Panc1 (cell line): ENCODE data around the gene MED16. TPM values are rescaled to one million over a fixed set of nuclear protein-coding genes. Genes with fewer than 3 reads are reported as not detected.

Experiments
- ATAC-seq: fragments of 200-7000 bp; cut with Tn5 transposase; 2 replicates; pipeline ENCODE4 v1.9.1; 2020; ENCODE audit warnings: mild to moderate bottlenecking, moderate library complexity
- BruUV-seq: library from RNA; stranded (reverse); fragments of 400-500 nt; replicated peaks from 2 replicates; lab custom pipeline; 2021; lab: Mats Ljungman, UMichigan
- CTCF ChIA-PET: fragments of 300-600 bp; sonication (Branson Sonifier 250); formaldehyde crosslinking; loops from one replicate; lab custom pipeline; 2022; ENCODE audit warnings: antibody characterized with exemption; lab: Charles Lee
- POLR2A ChIA-PET: fragments of 300-600 bp; sonication (Branson Sonifier 250); formaldehyde crosslinking; loops from one replicate; lab custom pipeline; 2022; ENCODE audit warnings: antibody characterized with exemption; lab: Charles Lee
- DNase-seq: peaks from one replicate; pipeline ENCODE4 v3.0.0-alpha.2; 2010; ENCODE audit warnings: low read depth, low spot score
- H3K27ac ChIP-seq: 2 replicates; pipeline ENCODE4 v1.5.1; 2011; ENCODE audit warnings: mild to moderate bottlenecking, low read length, inconsistent platforms
- H3K27me3 ChIP-seq: fragments of 200-500 bp; sonication (Bioruptor generic); 2 replicates; pipeline ENCODE4 v1.6.0; 2014; ENCODE audit warnings: low read length, inconsistent platforms; ENCODE audit not compliant: control insufficient read depth, insufficient read depth
- H3K36me3 ChIP-seq: fragments of 200-500 bp; sonication (Bioruptor generic); 2 replicates; pipeline ENCODE4 v1.5.1; 2014; ENCODE audit warnings: inconsistent platforms, mild to moderate bottlenecking, low read length, moderate library complexity; ENCODE audit not compliant: control insufficient read depth, insufficient read depth
- H3K4me1 ChIP-seq: 2 replicates; pipeline ENCODE4 v1.5.1; 2011; ENCODE audit warnings: inconsistent platforms, mild to moderate bottlenecking, low read length, moderate library complexity; ENCODE audit not compliant: control insufficient read depth, insufficient read depth
- H3K4me3 ChIP-seq, 2 experiments: 2 replicates each; pipeline ENCODE4 v1.5.1; 2011 to 2012; ENCODE audit warnings: low read depth in 2 of 2, low read length in 2 of 2, mild to moderate bottlenecking in 2 of 2, inconsistent platforms in 1 of 2, moderate library complexity in 1 of 2
- H3K9me3 ChIP-seq: fragments of 200-500 bp; sonication (Bioruptor generic); 2 replicates; pipeline ENCODE4 v1.5.1; 2014; ENCODE audit warnings: low read depth, mild to moderate bottlenecking, inconsistent platforms, low read length, moderate library complexity; ENCODE audit not compliant: control insufficient read depth, insufficient read depth
- CTCF ChIP-seq: fragments of 450-650 bp; IDR thresholded peaks from 2 replicates; pipeline ENCODE4 v1.5.1; 2017; ENCODE audit warnings: mild to moderate bottlenecking
- POLR2AphosphoS5 ChIP-seq: IDR thresholded peaks from 2 replicates; pipeline ENCODE4 v1.6.1; 2012; ENCODE audit warnings: mild to moderate bottlenecking, low read depth, low read length, moderate library complexity
- REST ChIP-seq, 2 experiments: IDR thresholded peaks; 2 replicates each; pipeline ENCODE4 v1.6.1; 2011 to 2012; ENCODE audit warnings: low read depth in 2 of 2, control low read depth in 1 of 2, low read length in 1 of 2, mild to moderate bottlenecking in 1 of 2, moderate library complexity in 1 of 2; ENCODE audit not compliant: insufficient read depth in 1 of 2
- SIN3A ChIP-seq: IDR thresholded peaks from 2 replicates; pipeline ENCODE4 v1.6.1; 2012; ENCODE audit warnings: low read depth, mild to moderate bottlenecking, low read length, moderate library complexity, borderline replicate concordance; ENCODE audit not compliant: insufficient read depth
- TCF7L2 ChIP-seq: IDR thresholded peaks from 2 replicates; pipeline ENCODE4 v1.6.1; 2011; ENCODE audit warnings: mild to moderate bottlenecking, low read depth, low read length, inconsistent platforms
- in situ Hi-C: cut with HindIII; loops from 2 replicates; pipeline ENCODE4 v1.10.0; 2016; ENCODE audit warnings: low sequenced_read_pairs, low pct_unique_long_range_greater_than_20kb
- intact Hi-C: fragments of 100-400 bp; cut with micrococcal nuclease; formaldehyde crosslinking; loops from one replicate; pipeline ENCODE4 v1.10.0; 2022; ENCODE audit not compliant: unreplicated experiment
- total RNA-seq: library from RNA; stranded (reverse); gene quantifications from one replicate; pipeline ENCODE4 v1.2.1, GENCODE V29; 2021; ENCODE audit not compliant: unreplicated experiment

Gene MED16
- total RNA-seq, 1 experiment from 2014 or later: 39.5 TPM

GRCh38 chr19:858868-859843 is 33.8 kb downstream of the MED16 start, which contains the start of gene CFD:
CFD (plus strand) TSS chr19:859664; CDS start chr19:859690, 26 bp downstream.
- Histone ChIP-seq H3K36me3 (no peaks in the 10 kb centered on the region), H3K27ac (peak within 1 kb of the TSS; percentile 40), H3K9me3 (no peaks in the 10 kb centered on the region), H3K27me3 (no peaks in the 10 kb centered on the region), H3K4me3 (peak within 1 kb of the TSS; percentile 45 to 48), H3K4me1 (peaks cover 7% of the 10 kb centered on the region)
- ATAC-seq: no peak
- no TSS peak for BruUV-seq
- no peak for DNase-seq
- intact Hi-C loops: loop anchor here (5.0 kb wide), 1 partner anchor 138 kb away; no protein-coding TSS in a partner anchor
- CTCF ChIA-PET: no interaction called here
- TF ChIP-seq SIN3A: no peak
- in situ Hi-C loops: no loop called here
- POLR2A ChIA-PET: no interaction called here

GRCh38 chr19:858284-858683 is 34.7 kb downstream of the MED16 start:
- ChIA-PET CTCF (interaction anchor here (0.6 to 0.7 kb wide), 2 partner anchors 15 to 71 kb away, joined by 3 read pairs; no protein-coding TSS in a partner anchor), POLR2A (no interaction called here)
- H3K4me3 ChIP-seq: no peak overlapping the region
- H3K27me3 ChIP-seq: no peaks in the 10 kb centered on the region
- intact Hi-C loops: loop anchor here (5.0 kb wide), 1 partner anchor 139 kb away; no protein-coding TSS in a partner anchor
- no TSS peak for BruUV-seq
- H3K4me1 ChIP-seq: peaks cover 7% of the 10 kb centered on the region
- in situ Hi-C loops: no loop called here
- H3K36me3 ChIP-seq: no peaks in the 10 kb centered on the region
- ATAC-seq (no peak), DNase-seq (no peak)
- no peaks in the 10 kb centered on the region for H3K9me3 ChIP-seq
- TF ChIP-seq REST (IDR thresholded peaks at IDR 0.05; ENCODE audit: insufficient read depth in 1 of 2, low read depth in 2 of 2, low read length in 1 of 2): no peak
- TF ChIP-seq TCF7L2: no peak
- no peak for TF ChIP-seq SIN3A
- no peak overlapping the region for H3K27ac ChIP-seq

- POLR2A ChIA-PET: no interaction called here
- H3K36me3 ChIP-seq: no peaks in the 10 kb centered on the region
Measured at GRCh38 chr19:855566-856120, 37.3 kb downstream of the MED16 start.

More at GRCh38 chr19:855566-856120, 37.3 kb downstream of the MED16 start:
- DNase-seq (no peak), ATAC-seq (no peak)
- no TSS peak for BruUV-seq
- peaks cover 13% of the 10 kb centered on the region for H3K4me1 ChIP-seq
- H3K4me3 ChIP-seq: no peak overlapping the region
- no peaks in the 10 kb centered on the region for H3K9me3 ChIP-seq
- no peak for TF ChIP-seq REST (IDR thresholded peaks at IDR 0.05; ENCODE audit: insufficient read depth in 1 of 2, low read depth in 2 of 2, low read length in 1 of 2)
- no peak for TF ChIP-seq CTCF
- no peak for TF ChIP-seq SIN3A
- no peak for TF ChIP-seq POLR2AphosphoS5
- no peak for TF ChIP-seq TCF7L2
- in situ Hi-C loops: no loop called here
- CTCF ChIA-PET: no interaction called here
- H3K27me3 ChIP-seq: no peaks in the 10 kb centered on the region
- H3K27ac ChIP-seq: no peak overlapping the region
- intact Hi-C loops: loop anchor here (5.0 kb wide), 1 partner anchor 142 kb away; no protein-coding TSS in a partner anchor
